Glomerular visceral epithelial cell (primary cell): Measurements from ENCODE around the gene PLEKHO1.
"Not testable (repeated sequence)": the region's sequence is repeated elsewhere in the genome, so short reads cannot be mapped to it uniquely, and the experiment has no call there.

ENCODE experiments used
- DNase-seq: peaks from one replicate; pipeline ENCODE4 v3.0.0-alpha.2; 2016; ENCODE audit errors: extremely low spot score

The PLEKHO1 gene

GRCh38 chr1:150149271-150150132 lies at the start of gene PLEKHO1:
Gene PLEKHO1, plus strand, starts transcription at chr1:150149916. Its CDS starts 342 bp downstream, at chr1:150150258.
- peak; percentile 79 for DNase-seq

- DNase-seq: no peak
Measured at GRCh38 chr1:150102986-150103385, 46.7 kb upstream of the PLEKHO1 start.

- no peak for DNase-seq
Measured at GRCh38 chr1:150106341-150106740, 43.4 kb upstream of the PLEKHO1 start.

- DNase-seq: no peak
Measured at GRCh38 chr1:150109586-150109985, 40.1 kb upstream of the PLEKHO1 start.

GRCh38 chr1:150110116-150110515 lies 39.6 kb upstream of the PLEKHO1 start:
- DNase-seq: no peak

GRCh38 chr1:150111670-150112069 lies 38.0 kb upstream of the PLEKHO1 start:
- no peak for DNase-seq

GRCh38 chr1:150115121-150115520 lies 34.6 kb upstream of the PLEKHO1 start:
- DNase-seq: no peak

GRCh38 chr1:150118716-150119115 lies 31.0 kb upstream of the PLEKHO1 start:
- DNase-seq: no peak

GRCh38 chr1:150121236-150121862 lies 28.4 kb upstream of the PLEKHO1 start:
- no peak for DNase-seq

- no peak for DNase-seq
Measured at GRCh38 chr1:150126811-150127210, 22.9 kb upstream of the PLEKHO1 start.

GRCh38 chr1:150127464-150127863 lies 22.3 kb upstream of the PLEKHO1 start:
- DNase-seq: no peak

GRCh38 chr1:150127868-150128267 lies 21.8 kb upstream of the PLEKHO1 start:
- DNase-seq: no peak

GRCh38 chr1:150132372-150132771 lies 17.3 kb upstream of the PLEKHO1 start:
- no peak for DNase-seq

GRCh38 chr1:150134537-150134936 lies 15.2 kb upstream of the PLEKHO1 start:
- DNase-seq: no peak

- DNase-seq: not testable (repeated sequence)
Measured at GRCh38 chr1:150135400-150135799, 14.3 kb upstream of the PLEKHO1 start.

- DNase-seq: no peak
Measured at GRCh38 chr1:150138044-150138443, 11.7 kb upstream of the PLEKHO1 start.

GRCh38 chr1:150141452-150141851 lies 8.3 kb upstream of the PLEKHO1 start:
- DNase-seq: no peak

GRCh38 chr1:150142083-150142482 lies 7.6 kb upstream of the PLEKHO1 start:
- no peak for DNase-seq

GRCh38 chr1:150144606-150145005 lies 5.1 kb upstream of the PLEKHO1 start:
- DNase-seq: no peak

- not testable (repeated sequence) for DNase-seq
Measured at GRCh38 chr1:150146016-150146415, 3.7 kb upstream of the PLEKHO1 start.

- no peak for DNase-seq
Measured at GRCh38 chr1:150146849-150147542, 2.7 kb upstream of the PLEKHO1 start.

- DNase-seq: no peak
Measured at GRCh38 chr1:150148837-150149270, 862 bp upstream of the PLEKHO1 start.
